GM23338 (cell line): ENCODE measurements around the gene TSC22D3. TPM values are rescaled to one million over a fixed set of nuclear protein-coding genes. Genes with fewer than 3 reads are reported as not detected.

Experiments
- ATAC-seq: fragments of 200-7000 bp; cut with Tn5 transposase; 3 replicates; pipeline ENCODE4 v1.9.1; 2020
- DNase-seq: peaks from one replicate; pipeline ENCODE4 v3.0.0-alpha.2; 2015; ENCODE audit warnings: low spot score
- H2AFZ ChIP-seq: fragments of 200-600 bp; sonication (generic); 2 replicates; pipeline ENCODE4 v1.8.0; 2016; ENCODE audit warnings: antibody characterized with exemption, mild to moderate bottlenecking, moderate library complexity
- H3F3A ChIP-seq: fragments of 200-600 bp; sonication (generic); replicated peaks from 2 replicates; pipeline ENCODE4 v1.8.0; 2017; ENCODE audit warnings: antibody characterized with exemption, mixed run types, low read depth
- H3K27ac ChIP-seq: fragments of 200-600 bp; sonication (generic); 2 replicates; pipeline ENCODE4 v1.6.1; 2016; ENCODE audit warnings: low read depth
- H3K27me3 ChIP-seq: fragments of 200-600 bp; sonication (generic); 2 replicates; pipeline ENCODE4 v1.8.0; 2016; ENCODE audit warnings: mild to moderate bottlenecking, mixed run types, moderate library complexity; ENCODE audit not compliant: insufficient read depth
- H3K36me3 ChIP-seq: fragments of 200-600 bp; sonication (generic); 2 replicates; pipeline ENCODE4 v1.8.0; 2016; ENCODE audit warnings: mild to moderate bottlenecking; ENCODE audit not compliant: insufficient read depth
- H3K4me1 ChIP-seq: fragments of 200-600 bp; sonication (generic); 2 replicates; pipeline ENCODE4 v1.8.0; 2016; ENCODE audit warnings: mild to moderate bottlenecking, moderate library complexity; ENCODE audit not compliant: insufficient read depth
- H3K4me2 ChIP-seq: fragments of 200-600 bp; sonication (generic); 2 replicates; pipeline ENCODE4 v1.7.1; 2017; ENCODE audit warnings: mixed run types
- H3K4me3 ChIP-seq: fragments of 200-600 bp; sonication (generic); 2 replicates; pipeline ENCODE4 v1.6.1; 2016; ENCODE audit warnings: mixed run types
- H3K79me2 ChIP-seq: fragments of 200-600 bp; sonication (generic); replicated peaks from 2 replicates; pipeline ENCODE4 v1.8.0; 2017; ENCODE audit warnings: mild to moderate bottlenecking; ENCODE audit not compliant: insufficient read depth
- H3K9me2 ChIP-seq: fragments of 200-600 bp; sonication (generic); 2 replicates; pipeline ENCODE4 v1.8.0; 2017; ENCODE audit not compliant: insufficient read depth
- H4K20me1 ChIP-seq: fragments of 200-600 bp; sonication (generic); replicated peaks from 2 replicates; pipeline ENCODE4 v1.8.0; 2017; ENCODE audit warnings: mild to moderate bottlenecking; ENCODE audit not compliant: insufficient read depth
- H3K27ac Mint-ChIP-seq: 2 replicates; pipeline ENCODE4 v1.8.0; 2020; ENCODE audit warnings: inconsistent platforms, mild to moderate bottlenecking, moderate library complexity, mixed read lengths
- H3K27me3 Mint-ChIP-seq: 3 replicates; pipeline ENCODE4 v1.8.0; 2022; ENCODE audit warnings: low read depth, mild to moderate bottlenecking, moderate library complexity, mixed read lengths, inconsistent platforms; ENCODE audit not compliant: insufficient read depth, poor library complexity
- H3K36me3 Mint-ChIP-seq: 3 replicates; pipeline ENCODE4 v1.8.0; 2021; ENCODE audit warnings: low read depth, mild to moderate bottlenecking, inconsistent platforms, moderate library complexity, mixed read lengths
- H3K4me1 Mint-ChIP-seq: 3 replicates; pipeline ENCODE4 v1.8.0; 2020; ENCODE audit warnings: mild to moderate bottlenecking, inconsistent platforms, mixed read lengths
- H3K4me3 Mint-ChIP-seq: 3 replicates; pipeline ENCODE4 v1.8.0; 2021; ENCODE audit warnings: moderate library complexity, mild to moderate bottlenecking, inconsistent platforms, mixed read lengths
- H3K9me3 Mint-ChIP-seq: 3 replicates; pipeline ENCODE4 v1.8.0; 2020; ENCODE audit warnings: moderate library complexity, mild to moderate bottlenecking, inconsistent platforms, mixed read lengths
- CREB1 ChIP-seq: fragments of 250-450 bp; sonication (Bioruptor Pico); IDR thresholded peaks from 2 replicates; pipeline ENCODE4 v1.5.0; 2020; ENCODE audit warnings: low read depth, mild to moderate bottlenecking, moderate library complexity
- ETS1 ChIP-seq: IDR thresholded peaks from 2 replicates; pipeline ENCODE4 v1.6.1; 2016; ENCODE audit warnings: antibody characterized with exemption
- EZH2 ChIP-seq: fragments of 200-600 bp; sonication (generic); IDR thresholded peaks from one replicate; pipeline ENCODE4 v1.8.0; 2017; ENCODE audit warnings: antibody characterized with exemption, mild to moderate bottlenecking, low read depth; ENCODE audit not compliant: unreplicated experiment
- JUNB ChIP-seq: IDR thresholded peaks from one replicate; pipeline ENCODE4 v1.6.1; 2016; ENCODE audit warnings: antibody characterized with exemption; ENCODE audit not compliant: unreplicated experiment
- NANOG ChIP-seq: IDR thresholded peaks from 2 replicates; pipeline ENCODE4 v1.6.1; 2016; ENCODE audit warnings: antibody characterized with exemption, borderline replicate concordance
- POLR2AphosphoS5 ChIP-seq: IDR thresholded peaks from 2 replicates; pipeline ENCODE4 v1.6.1; 2016; ENCODE audit warnings: antibody characterized with exemption, low read depth
- REST ChIP-seq: IDR thresholded peaks from one replicate; pipeline ENCODE4 v1.6.1; 2018; ENCODE audit warnings: antibody characterized with exemption; ENCODE audit not compliant: unreplicated experiment
- ZNF114 ChIP-seq: fragments of 250-450 bp; sonication (Bioruptor Pico); IDR thresholded peaks from 2 replicates; pipeline ENCODE4 v1.5.0; 2020; ENCODE audit warnings: mild to moderate bottlenecking, moderate library complexity
- ZNF462 ChIP-seq: fragments of 250-450 bp; sonication (Bioruptor Pico); IDR thresholded peaks from 2 replicates; pipeline ENCODE4 v1.5.0; 2020; ENCODE audit warnings: mild to moderate bottlenecking, moderate library complexity
- polyA plus RNA-seq: library from polyadenylated mRNA; unstranded; fragments of >200 nt; fragmentation: Nextera tagmentation; extraction: Ambion mirVana; gene quantifications from 2 replicates; pipeline ENCODE4 v1.2.1, GENCODE V29; 2016
- total RNA-seq: library from RNA; depleted of rRNA; stranded (reverse); fragments of >200 nt; shearing (Covaris generic); gene quantifications from 2 replicates; pipeline ENCODE4 v1.2.3, GENCODE V29; 2014

TSC22D3 gene
- total and polyA plus RNA-seq, 2 experiments from 2014 or later, result 12.6 to 20.0 TPM

GRCh38 chrX:107721966-107722707 is 53.5 kb downstream of the TSC22D3 start:
- H3K27me3 ChIP-seq, result no peaks in the 10 kb centered on the region
- TF ChIP-seq NANOG (no peak), ETS1 (no peak), POLR2AphosphoS5 (no peak), REST (no peak), CREB1 (CRISPR knock-in tag) (no peak), JUNB (no peak), ZNF114 (CRISPR knock-in tag) (no peak), ZNF462 (no peak), EZH2 (no peak)
- Mint-ChIP-seq H3K27me3 (peaks cover 5% of the 10 kb centered on the region), H3K36me3 (no peaks in the 10 kb centered on the region), H3K27ac (no peak overlapping the region), H3K9me3 (no peaks in the 10 kb centered on the region), H3K4me1 (peaks cover 38% of the 10 kb centered on the region), H3K4me3 (no peak overlapping the region)
- no peaks in the 10 kb centered on the region for H3K36me3 ChIP-seq
- H3F3A ChIP-seq, result no peaks in the 10 kb centered on the region
- ATAC-seq (no peak), DNase-seq (no peak)
- H4K20me1 ChIP-seq, result no peaks in the 10 kb centered on the region
- no peaks in the 10 kb centered on the region for H3K9me2 ChIP-seq
- no peaks in the 10 kb centered on the region for H3K79me2 ChIP-seq
- H3K4me2 ChIP-seq, result no peak overlapping the region
- H2AFZ ChIP-seq, result no peak overlapping the region
- H3K27ac ChIP-seq, result no peak overlapping the region
- no peak overlapping the region for H3K4me3 ChIP-seq
- H3K4me1 ChIP-seq, result peaks cover 10% of the 10 kb centered on the region; the same call in 1 of the 2 replicates
